Neural cell (in vitro differentiated cells): ENCODE data around the gene MED14. TPM values are rescaled to one million over a fixed set of nuclear protein-coding genes. Genes with fewer than 3 reads are reported as not detected.

Experiments used
- H2AFZ ChIP-seq: fragments of 200-600, 300-800 bp; sonication (generic), shearing (Covaris generic); 2 replicates; pipeline ENCODE4 v1.6.0; 2014; ENCODE audit warnings: low read depth, mild to moderate bottlenecking, antibody characterized with exemption, low read length, moderate library complexity
- H3F3A ChIP-seq: fragments of 200-600 bp; shearing (Covaris generic); 2 replicates; pipeline ENCODE4 v1.6.1; 2016; ENCODE audit warnings: mild to moderate bottlenecking, moderate library complexity, mixed read lengths, antibody characterized with exemption, low read length; ENCODE audit not compliant: insufficient read depth, poor library complexity, severe bottlenecking
- H3K27ac ChIP-seq: fragments of 200-600, 300-800 bp; sonication (generic), shearing (Covaris generic); 2 replicates; pipeline ENCODE4 v1.5.1; 2014; ENCODE audit warnings: mild to moderate bottlenecking, low read length, moderate library complexity
- H3K27me3 ChIP-seq: fragments of 300-800, 200-600 bp; sonication (generic), shearing (Covaris generic); 2 replicates; pipeline ENCODE4 v1.6.0; 2014; ENCODE audit warnings: mild to moderate bottlenecking, low read depth, low read length, moderate library complexity; ENCODE audit not compliant: insufficient read depth
- H3K36me3 ChIP-seq: fragments of 300-800, 200-600 bp; sonication (generic), shearing (Covaris generic); 2 replicates; pipeline ENCODE4 v1.5.1; 2014; ENCODE audit warnings: mild to moderate bottlenecking, antibody characterized with exemption, low read length, moderate library complexity; ENCODE audit not compliant: insufficient read depth
- H3K4me2 ChIP-seq: fragments of 300-800, 200-600 bp; sonication (generic), shearing (Covaris generic); 2 replicates; pipeline ENCODE4 v1.6.0; 2014; ENCODE audit warnings: mild to moderate bottlenecking, low read length
- H3K4me3 ChIP-seq: fragments of 300-800, 200-600 bp; sonication (generic), shearing (Covaris generic); 2 replicates; pipeline ENCODE4 v1.5.1; 2014; ENCODE audit warnings: mild to moderate bottlenecking, low read length, moderate library complexity
- H3K79me2 ChIP-seq: fragments of 200-600 bp; shearing (Covaris generic); replicated peaks from 2 replicates; pipeline ENCODE4 v1.6.0; 2014; ENCODE audit warnings: mild to moderate bottlenecking, low read length, moderate library complexity; ENCODE audit not compliant: insufficient read depth
- H3K9ac ChIP-seq: fragments of 300-800, 200-600 bp; sonication (generic), shearing (Covaris generic); 2 replicates; pipeline ENCODE4 v1.6.1; 2016; ENCODE audit warnings: mild to moderate bottlenecking, low read length, mixed read lengths
- H3K9me2 ChIP-seq: fragments of 200-600 bp; shearing (Covaris generic); 2 replicates; pipeline ENCODE4 v1.6.1; 2016; ENCODE audit warnings: mild to moderate bottlenecking, low read length, mixed read lengths; ENCODE audit not compliant: insufficient read depth
- H3K9me3 ChIP-seq: fragments of 200-600, 300-800 bp; sonication (generic), shearing (Covaris generic); 2 replicates; pipeline ENCODE4 v1.6.1; 2016; ENCODE audit warnings: mild to moderate bottlenecking, mixed run types, low read length, moderate library complexity, mixed read lengths
- H4K20me1 ChIP-seq: fragments of 200-600 bp; shearing (Covaris generic); 2 replicates; pipeline ENCODE4 v1.6.1; 2016; ENCODE audit warnings: mild to moderate bottlenecking, mixed run types; ENCODE audit not compliant: insufficient read depth
- CTCF ChIP-seq: fragments of 450-650 bp; IDR thresholded peaks from 2 replicates; pipeline ENCODE4 v1.5.1; 2014; ENCODE audit warnings: antibody characterized with exemption, mild to moderate bottlenecking, moderate library complexity; ENCODE audit not compliant: poor library complexity, severe bottlenecking
- EP300 ChIP-seq: fragments of 450-650 bp; conservative IDR thresholded peaks from 2 replicates; pipeline ENCODE4 v1.6.1; 2014; ENCODE audit warnings: antibody characterized with exemption, mild to moderate bottlenecking, moderate library complexity; ENCODE audit not compliant: poor library complexity, severe bottlenecking
- EZH2 ChIP-seq: fragments of 200-600, 300-800 bp; shearing (Covaris generic), sonication (generic); IDR thresholded peaks from 2 replicates; pipeline ENCODE4 v1.6.1; 2014; ENCODE audit warnings: antibody characterized with exemption, low read length, borderline replicate concordance, mild to moderate bottlenecking; ENCODE audit not compliant: insufficient read depth, poor library complexity, severe bottlenecking
- MXI1 ChIP-seq: fragments of 450-650 bp; conservative IDR thresholded peaks from 2 replicates; pipeline ENCODE4 v1.6.1; 2014; ENCODE audit warnings: antibody characterized with exemption, mild to moderate bottlenecking; ENCODE audit not compliant: poor library complexity, severe bottlenecking
- POLR2AphosphoS5 ChIP-seq: IDR thresholded peaks from 2 replicates; pipeline ENCODE4 v1.6.1; 2012
- RAD21 ChIP-seq: fragments of 450-650 bp; conservative IDR thresholded peaks from 2 replicates; pipeline ENCODE4 v1.6.1; 2014; ENCODE audit warnings: antibody characterized with exemption, mild to moderate bottlenecking, moderate library complexity
- REST ChIP-seq: IDR thresholded peaks from 2 replicates; pipeline ENCODE4 v1.6.1; 2012; ENCODE audit warnings: borderline replicate concordance
- SMC3 ChIP-seq: fragments of 450-650 bp; conservative IDR thresholded peaks from 2 replicates; pipeline ENCODE4 v1.6.1; 2014; ENCODE audit warnings: antibody characterized with exemption, mild to moderate bottlenecking, moderate library complexity; ENCODE audit not compliant: poor library complexity
- TAF1 ChIP-seq: IDR thresholded peaks from 2 replicates; pipeline ENCODE4 v1.6.1; 2012; ENCODE audit warnings: low read depth
- polyA plus RNA-seq: library from polyadenylated mRNA; depleted of rRNA; stranded (reverse); fragments of >200 nt; gene quantifications from 2 replicates; pipeline ENCODE4 v1.2.3, GENCODE V29; 2014

MED14 gene
- polyA plus RNA-seq, 1 donor from 2014 or later: 22.4 TPM

DNA sequence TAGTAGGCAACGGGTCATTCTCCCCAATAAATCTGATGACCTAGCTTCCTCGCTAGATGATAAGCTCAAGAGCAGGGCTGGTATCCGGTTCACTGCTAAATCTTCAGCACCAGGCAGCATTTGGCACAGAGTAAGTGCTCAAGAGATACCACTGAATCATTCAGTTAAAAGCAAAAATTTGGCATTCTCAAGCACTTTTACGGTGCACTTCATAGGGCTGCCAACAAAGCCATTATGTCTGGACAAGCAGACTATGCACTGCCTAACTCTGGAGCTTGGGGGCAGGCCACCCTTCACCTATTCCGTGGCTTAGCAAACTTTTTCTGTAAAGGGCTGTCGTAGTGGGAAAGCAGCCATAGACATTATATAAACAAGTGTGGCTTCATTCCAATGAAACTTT is 64.2 kb downstream of the MED14 start:
- Histone ChIP-seq H3K9me3 (no peaks in the 10 kb centered on the region), H3K4me2 (no peak overlapping the region), H3K9ac (no peak overlapping the region), H3K79me2 (no peaks in the 10 kb centered on the region), H2AFZ (no peak overlapping the region), H3K27ac (no peak overlapping the region), H3K27me3 (no peaks in the 10 kb centered on the region), H3K9me2 (no peaks in the 10 kb centered on the region), H3F3A (no peaks in the 10 kb centered on the region), H4K20me1 (no peaks in the 10 kb centered on the region), H3K36me3 (no peaks in the 10 kb centered on the region), H3K4me3 (no peak overlapping the region)
- TF ChIP-seq MXI1: no peak
- no peak for TF ChIP-seq CTCF
- TF ChIP-seq REST: no peak
- no peak for TF ChIP-seq TAF1
- no peak for TF ChIP-seq RAD21
- TF ChIP-seq SMC3: no peak
- no peak for TF ChIP-seq EZH2
- TF ChIP-seq POLR2AphosphoS5: no peak
- TF ChIP-seq EP300: no peak

GRCh38 chrX:40663880-40664630 is 71.3 kb downstream of the MED14 start:
- Histone ChIP-seq H3K4me2 (no peak overlapping the region), H3F3A (no peaks in the 10 kb centered on the region), H3K9ac (no peak overlapping the region), H3K9me2 (no peaks in the 10 kb centered on the region), H3K36me3 (no peaks in the 10 kb centered on the region), H4K20me1 (no peaks in the 10 kb centered on the region), H2AFZ (no peak overlapping the region), H3K4me3 (no peak overlapping the region), H3K9me3 (no peaks in the 10 kb centered on the region), H3K79me2 (no peaks in the 10 kb centered on the region), H3K27ac (no peak overlapping the region), H3K27me3 (no peaks in the 10 kb centered on the region)
- TF ChIP-seq MXI1 (no peak), TAF1 (no peak), POLR2AphosphoS5 (no peak)
